HCT116 (cell line): ENCODE data around the gene TAF4. TPM values are rescaled to one million over a fixed set of nuclear protein-coding genes. Genes with fewer than 3 reads are reported as not detected.
"Not testable (repeated sequence)": the region's sequence is repeated elsewhere in the genome, so short reads cannot be mapped to it uniquely, and the experiment has no call there.

Experiments used
- ATAC-seq: fragments of 200-7000 bp; cut with Tn5 transposase; 2 replicates; pipeline ENCODE4 v1.9.1; 2020; ENCODE audit warnings: mild to moderate bottlenecking, moderate library complexity
- BruUV-seq: library from RNA; stranded (reverse); fragments of 400-500 nt; replicated peaks from 2 replicates; lab custom pipeline; 2021; lab: Mats Ljungman, UMichigan
- CTCF ChIA-PET: fragments of 300-600 bp; sonication (Branson Sonifier 250); formaldehyde crosslinking; loops from one replicate; lab custom pipeline; 2021; ENCODE audit warnings: antibody characterized with exemption; lab: Charles Lee
- POLR2A ChIA-PET: fragments of 300-600, 350-600 bp; sonication (Branson Sonifier 250); formaldehyde crosslinking; loops from one replicate; lab custom pipeline; 2021; ENCODE audit warnings: antibody characterized with exemption; lab: Charles Lee
- RAD21 ChIA-PET, 2 experiments: fragments of 300-600 bp; sonication (Branson Sonifier 250); formaldehyde crosslinking; loops; one replicate each; lab custom pipeline; 2023; ENCODE audit warnings: low total read pairs in 2 of 2; ENCODE audit not compliant: uncharacterized antibody in 2 of 2, unreplicated experiment in 2 of 2, low non-redundant PET in 1 of 2; lab: Charles Lee
- DNase-seq: peaks from one replicate; pipeline ENCODE4 v3.0.0-alpha.2; 2010; ENCODE audit warnings: low read depth, low spot score
- H2AFZ ChIP-seq: fragments of 200-600 bp; shearing (Covaris generic), sonication (generic); 2 replicates; pipeline ENCODE4 v1.6.1; 2017; ENCODE audit warnings: low read depth, mixed run types, mixed read lengths, antibody characterized with exemption, low read length; ENCODE audit not compliant: poor library complexity, severe bottlenecking
- H3K27ac ChIP-seq: 2 replicates; pipeline ENCODE4 v1.5.1; 2012; ENCODE audit warnings: low read depth, low read length
- H3K27me3 ChIP-seq: fragments of 200-600 bp; sonication (generic); 2 replicates; pipeline ENCODE4 v1.6.1; 2016; ENCODE audit warnings: mixed run types, low read length, mixed read lengths; ENCODE audit not compliant: insufficient read depth
- H3K36me3 ChIP-seq, 2 experiments: fragments of 200-500 bp in 1 of 2; fragments of 200-600 bp in 1 of 2; sonication (Bioruptor generic) in 1 of 2; sonication (generic) in 1 of 2; 2 replicates each; pipeline versions ENCODE4 v1.5.1 to v1.6.1; 2014 to 2016; ENCODE audit warnings: low read length in 2 of 2, inconsistent platforms in 1 of 2, mixed read lengths in 1 of 2, mixed run types in 1 of 2; ENCODE audit not compliant: insufficient read depth in 2 of 2, control insufficient read depth in 1 of 2
- H3K4me1 ChIP-seq, 2 experiments: fragments of 200-600 bp in 1 of 2; sonication (generic) in 1 of 2; 2 replicates each; pipeline versions ENCODE4 v1.5.1 to v1.6.1; 2012 to 2017; ENCODE audit warnings: low read length in 2 of 2, inconsistent platforms in 1 of 2, mild to moderate bottlenecking in 1 of 2, mixed read lengths in 1 of 2, mixed run types in 1 of 2, moderate library complexity in 1 of 2; ENCODE audit not compliant: insufficient read depth in 2 of 2, control insufficient read depth in 1 of 2
- H3K4me2 ChIP-seq: fragments of 200-600 bp; sonication (generic); 2 replicates; pipeline ENCODE4 v1.6.1; 2017; ENCODE audit warnings: mixed run types, low read length, mixed read lengths
- H3K4me3 ChIP-seq, 2 experiments: fragments of 200-600 bp in 1 of 2; sonication (generic) in 1 of 2; replicated peaks in 1 of 2; 2 replicates each; pipeline ENCODE4 v1.5.1; 2011 to 2016; ENCODE audit warnings: low read length in 2 of 2, control low read depth in 1 of 2, low read depth in 1 of 2, mild to moderate bottlenecking in 1 of 2, mixed read lengths in 1 of 2, mixed run types in 1 of 2
- H3K79me2 ChIP-seq: fragments of 200-600 bp; sonication (generic); 2 replicates; pipeline ENCODE4 v1.6.1; 2017; ENCODE audit warnings: mild to moderate bottlenecking, mixed run types, low read length, moderate library complexity, mixed read lengths; ENCODE audit not compliant: insufficient read depth
- H3K9ac ChIP-seq: fragments of 200-600 bp; sonication (generic); 2 replicates; pipeline ENCODE4 v1.6.1; 2016; ENCODE audit warnings: low read length, mixed read lengths
- H3K9me2 ChIP-seq: fragments of 200-600 bp; sonication (generic), shearing (Covaris generic); 2 replicates; pipeline ENCODE4 v1.6.1; 2017; ENCODE audit warnings: mixed run types, mild to moderate bottlenecking, moderate library complexity; ENCODE audit not compliant: insufficient read depth
- H3K9me3 ChIP-seq, 2 experiments: fragments of 200-500 bp in 1 of 2; fragments of 200-600 bp in 1 of 2; sonication (Bioruptor generic) in 1 of 2; sonication (generic) in 1 of 2; 2 replicates each; pipeline ENCODE4 v1.6.1; 2014 to 2017; ENCODE audit warnings: low read length in 2 of 2, mixed read lengths in 2 of 2, inconsistent platforms in 1 of 2, low read depth in 1 of 2, mild to moderate bottlenecking in 1 of 2, mixed run types in 1 of 2, moderate library complexity in 1 of 2; ENCODE audit not compliant: control insufficient read depth in 1 of 2, insufficient read depth in 1 of 2
- H4K20me1 ChIP-seq: fragments of 200-600 bp; sonication (generic), shearing (Covaris generic); 2 replicates; pipeline ENCODE4 v1.6.1; 2017; ENCODE audit warnings: mixed run types, mild to moderate bottlenecking, moderate library complexity; ENCODE audit not compliant: insufficient read depth
- ATF3 ChIP-seq: IDR thresholded peaks from 2 replicates; pipeline ENCODE4 v1.6.1; 2012
- CBX3 ChIP-seq: IDR thresholded peaks from 2 replicates; pipeline ENCODE4 v1.6.1; 2012; ENCODE audit warnings: low read depth
- CEBPB ChIP-seq: IDR thresholded peaks from 2 replicates; pipeline ENCODE4 v1.6.1; 2012; ENCODE audit warnings: low read depth
- EZH2phosphoT487 ChIP-seq: fragments of 200-600 bp; IDR thresholded peaks from 2 replicates; pipeline ENCODE4 v1.6.1; 2018; ENCODE audit warnings: antibody characterized with exemption, borderline replicate concordance
- REST ChIP-seq: IDR thresholded peaks from 2 replicates; pipeline ENCODE4 v1.6.1; 2012; ENCODE audit warnings: low read depth
- SIN3A ChIP-seq: IDR thresholded peaks from 2 replicates; pipeline ENCODE4 v1.6.1; 2012; ENCODE audit warnings: low read depth
- SP1 ChIP-seq: IDR thresholded peaks from 2 replicates; pipeline ENCODE4 v1.6.1; 2012; ENCODE audit warnings: low read depth
- ZNF274 ChIP-seq: fragments of 200-500 bp; sonication (Bioruptor generic); IDR thresholded peaks from 2 replicates; pipeline ENCODE4 v1.6.1; 2014; ENCODE audit warnings: mild to moderate bottlenecking, low read depth, low read length, inconsistent platforms
- intact Hi-C: fragments of 100-400 bp; cut with micrococcal nuclease; formaldehyde crosslinking; loops from 2 replicates; pipeline ENCODE4 v1.10.0; 2022
- total RNA-seq: library from RNA; stranded (reverse); gene quantifications from one replicate; pipeline ENCODE4 v1.2.1, GENCODE V29; 2021; ENCODE audit not compliant: unreplicated experiment

TAF4 gene
- total RNA-seq, 1 experiment from 2014 or later: 26.8 TPM

- H3K4me2 ChIP-seq, H3K27me3 ChIP-seq, H3K27ac ChIP-seq, CTCF ChIA-PET, H3K79me2 ChIP-seq, H3K9ac ChIP-seq, ATAC-seq, BruUV-seq, H3K4me3 ChIP-seq, H3K9me3 ChIP-seq, H3K9me2 ChIP-seq, RAD21 ChIA-PET, H2AFZ ChIP-seq, H3K36me3 ChIP-seq, DNase-seq, H4K20me1 ChIP-seq, POLR2A ChIA-PET, intact Hi-C loops: not testable (repeated sequence)
- H3K4me1 ChIP-seq: peaks cover 5 to 13% of the 10 kb centered on the region in 2 experiments; a peak in 3 of 4 replicates
Observed at GRCh38 chr20:62084224-62084623, 18.5 kb upstream of the TAF4 start.

GRCh38 chr20:62083312-62083711 lies 17.6 kb upstream of the TAF4 start:
- Histone ChIP-seq H3K4me3 (no peak overlapping the region), H3K9ac (no peak overlapping the region), H3K79me2 (no peaks in the 10 kb centered on the region), H3K4me1 (peaks cover 3 to 4% of the 10 kb centered on the region in 2 experiments; a peak in 3 of 4 replicates), H3K4me2 (no peak overlapping the region), H2AFZ (no peak overlapping the region), H4K20me1 (no peaks in the 10 kb centered on the region), H3K27me3 (peaks cover 4% of the 10 kb centered on the region; the same call in 1 of the 2 replicates), H3K27ac (no peak overlapping the region), H3K36me3 (no peaks in the 10 kb centered on the region), H3K9me2 (no peaks in the 10 kb centered on the region), H3K9me3 (no peaks in the 10 kb centered on the region)
- RAD21 ChIA-PET: no interaction called here
- DNase-seq (no peak), ATAC-seq (no peak)
- no TSS peak for BruUV-seq
- intact Hi-C loops: no loop called here
- POLR2A ChIA-PET: no interaction called here
- CTCF ChIA-PET: no interaction called here
- no peak for TF ChIP-seq EZH2phosphoT487
- no peak for TF ChIP-seq SP1
- no peak for TF ChIP-seq ZNF274
- TF ChIP-seq CBX3: no peak
- no peak for TF ChIP-seq ATF3
- no peak for TF ChIP-seq CEBPB
- no peak for TF ChIP-seq REST
- no peak for TF ChIP-seq SIN3A
